HEK293 (cell line): ENCODE measurements around the gene AMD1.

ENCODE experiments used
- BCL11A ChIP-seq: fragments of 450-650 bp; formaldehyde crosslinking; IDR thresholded peaks from 2 replicates; pipeline ENCODE4 v1.5.1; 2016; ENCODE audit warnings: low read depth, missing biosample characterization, missing genetic modification characterization
- FEZF1 ChIP-seq: fragments of 450-650 bp; formaldehyde crosslinking; IDR thresholded peaks from 2 replicates; pipeline ENCODE4 v1.5.1; 2016; ENCODE audit warnings: missing biosample characterization, missing genetic modification characterization
- GLIS1 ChIP-seq: fragments of 450-650 bp; formaldehyde crosslinking; IDR thresholded peaks from 2 replicates; pipeline ENCODE4 v1.5.1; 2016; ENCODE audit warnings: missing biosample characterization, missing genetic modification characterization
- KLF9 ChIP-seq: fragments of 450-650 bp; formaldehyde crosslinking; IDR thresholded peaks from 2 replicates; pipeline ENCODE4 v1.5.1; 2016; ENCODE audit warnings: missing biosample characterization, missing genetic modification characterization, low read depth
- MZF1 ChIP-seq: fragments of 450-650 bp; formaldehyde crosslinking; IDR thresholded peaks from 2 replicates; pipeline ENCODE4 v1.5.1; 2017; ENCODE audit warnings: missing biosample characterization, missing genetic modification characterization, borderline replicate concordance
- PBX3 ChIP-seq: sonication (generic); formaldehyde crosslinking; IDR thresholded peaks from 2 replicates; pipeline ENCODE4 v1.8.1; 2022; ENCODE audit warnings: mild to moderate bottlenecking, moderate library complexity, missing genetic modification reagents
- PRDM6 ChIP-seq: fragments of 450-650 bp; formaldehyde crosslinking; IDR thresholded peaks from 2 replicates; pipeline ENCODE4 v1.5.1; 2017; ENCODE audit warnings: missing biosample characterization, missing genetic modification characterization
- RBAK ChIP-seq: fragments of 450-650 bp; formaldehyde crosslinking; IDR thresholded peaks from 2 replicates; pipeline ENCODE4 v1.5.1; 2016; ENCODE audit warnings: missing biosample characterization, missing genetic modification characterization
- SP3 ChIP-seq: fragments of 450-650 bp; formaldehyde crosslinking; IDR thresholded peaks from 2 replicates; pipeline ENCODE4 v1.5.1; 2016; ENCODE audit warnings: missing biosample characterization, missing genetic modification characterization
- ZBTB11 ChIP-seq: fragments of 450-650 bp; formaldehyde crosslinking; conservative IDR thresholded peaks from 2 replicates; pipeline ENCODE4 v1.5.1; 2016; ENCODE audit warnings: low read depth, missing biosample characterization, missing genetic modification characterization
- ZBTB21 ChIP-seq: fragments of 450-650 bp; formaldehyde crosslinking; IDR thresholded peaks from 2 replicates; pipeline ENCODE4 v1.5.1; 2017; ENCODE audit warnings: missing biosample characterization, missing genetic modification characterization
- ZEB2 ChIP-seq: fragments of 450-650 bp; formaldehyde crosslinking; IDR thresholded peaks from 2 replicates; pipeline ENCODE4 v1.5.1; 2016; ENCODE audit warnings: missing biosample characterization, missing genetic modification characterization
- ZNF140 ChIP-seq: fragments of 450-650 bp; formaldehyde crosslinking; IDR thresholded peaks from 2 replicates; pipeline ENCODE4 v1.5.1; 2016; ENCODE audit warnings: missing biosample characterization, missing genetic modification characterization
- ZNF155 ChIP-seq: fragments of 450-650 bp; formaldehyde crosslinking; IDR thresholded peaks from 2 replicates; pipeline ENCODE4 v1.5.1; 2016; ENCODE audit warnings: missing biosample characterization, missing genetic modification characterization
- ZNF292 ChIP-seq: fragments of 450-650 bp; formaldehyde crosslinking; IDR thresholded peaks from 2 replicates; pipeline ENCODE4 v1.5.1; 2016; ENCODE audit warnings: low read depth, missing biosample characterization, missing genetic modification characterization, borderline replicate concordance
- ZNF324 ChIP-seq: fragments of 450-650 bp; formaldehyde crosslinking; IDR thresholded peaks from 2 replicates; pipeline ENCODE4 v1.5.1; 2016; ENCODE audit warnings: missing biosample characterization, missing genetic modification characterization
- ZNF398 ChIP-seq: fragments of 450-650 bp; formaldehyde crosslinking; IDR thresholded peaks from 2 replicates; pipeline ENCODE4 v1.5.1; 2017; ENCODE audit warnings: missing biosample characterization, missing genetic modification characterization
- ZNF423 ChIP-seq: fragments of 450-650 bp; formaldehyde crosslinking; IDR thresholded peaks from 2 replicates; pipeline ENCODE4 v1.5.1; 2016; ENCODE audit warnings: missing biosample characterization, missing genetic modification characterization
- ZNF473 ChIP-seq: fragments of 450-650 bp; formaldehyde crosslinking; IDR thresholded peaks from 2 replicates; pipeline ENCODE4 v1.5.1; 2017; ENCODE audit warnings: missing biosample characterization, missing genetic modification characterization
- ZNF501 ChIP-seq: fragments of 450-650 bp; formaldehyde crosslinking; IDR thresholded peaks from 2 replicates; pipeline ENCODE4 v1.5.1; 2016; ENCODE audit warnings: missing biosample characterization, missing genetic modification characterization
- ZNF510 ChIP-seq: fragments of 450-650 bp; formaldehyde crosslinking; IDR thresholded peaks from 2 replicates; pipeline ENCODE4 v1.5.1; 2018; ENCODE audit warnings: mild to moderate bottlenecking, missing genetic modification characterization, missing biosample characterization; ENCODE audit not compliant: insufficient replicate concordance
- ZNF555 ChIP-seq: fragments of 450-650 bp; formaldehyde crosslinking; conservative IDR thresholded peaks from 2 replicates; pipeline ENCODE4 v1.5.1; 2017; ENCODE audit warnings: missing biosample characterization, mild to moderate bottlenecking, missing genetic modification characterization, inconsistent platforms
- ZNF610 ChIP-seq: fragments of 450-650 bp; formaldehyde crosslinking; IDR thresholded peaks from 2 replicates; pipeline ENCODE4 v1.5.1; 2016; ENCODE audit warnings: missing biosample characterization, missing genetic modification characterization, borderline replicate concordance
- ZNF621 ChIP-seq: fragments of 450-650 bp; formaldehyde crosslinking; IDR thresholded peaks from 2 replicates; pipeline ENCODE4 v1.5.1; 2017; ENCODE audit warnings: missing biosample characterization, missing genetic modification characterization
- ZNF692 ChIP-seq: fragments of 450-650 bp; formaldehyde crosslinking; IDR thresholded peaks from 2 replicates; pipeline ENCODE4 v1.5.1; 2016; ENCODE audit warnings: missing biosample characterization, missing genetic modification characterization
- ZNF701 ChIP-seq: fragments of 450-650 bp; formaldehyde crosslinking; IDR thresholded peaks from 2 replicates; pipeline ENCODE4 v1.5.1; 2016; ENCODE audit warnings: missing biosample characterization, missing genetic modification characterization
- ZNF792 ChIP-seq: fragments of 450-650 bp; formaldehyde crosslinking; IDR thresholded peaks from 2 replicates; pipeline ENCODE4 v1.5.1; 2016; ENCODE audit warnings: missing biosample characterization, missing genetic modification characterization
- TF ChIP-seq, protein P1 (sequence below): fragments of 450-650 bp; formaldehyde crosslinking; IDR thresholded peaks from 2 replicates; pipeline ENCODE4 v1.5.1; 2016; ENCODE audit warnings: missing biosample characterization, missing genetic modification characterization

Gene AMD1

DNA sequence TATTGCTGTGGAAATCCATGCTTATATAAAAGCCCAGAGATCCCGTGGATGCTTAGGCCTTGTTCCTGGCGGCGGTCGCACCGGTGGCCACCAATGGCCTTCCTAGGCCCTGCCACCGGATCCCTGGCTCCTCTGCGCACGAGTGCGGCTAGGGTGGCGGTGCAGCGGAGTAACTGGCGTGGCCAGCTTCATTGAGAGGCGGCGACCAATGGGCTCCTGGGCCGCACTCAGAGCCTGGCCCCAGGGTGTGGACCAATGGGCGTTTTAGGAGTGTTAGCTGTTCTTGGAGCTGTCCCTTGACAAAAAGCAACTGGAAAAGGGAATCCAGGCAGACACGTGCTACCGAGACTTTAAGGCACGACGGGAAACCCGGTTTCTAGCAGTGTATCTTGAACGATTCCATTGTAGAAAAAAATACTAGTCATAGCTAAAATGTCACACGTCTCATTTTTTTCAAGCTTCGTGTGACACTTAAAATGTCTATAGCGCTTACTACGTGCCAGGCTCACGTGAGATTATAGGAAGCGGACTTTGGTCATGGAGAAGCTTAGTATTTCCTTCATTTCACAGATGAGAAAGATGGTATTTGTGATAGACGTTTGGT, 1.7 kb downstream of the AMD1 start (continued):
- no peak for TF ChIP-seq ZNF398
- no peak; the same call in 1 of the 2 replicates for TF ChIP-seq MZF1 (tag by site-specific recombination)
- no peak for TF ChIP-seq ZNF473 (tag by site-specific recombination)
- TF ChIP-seq PBX3: no peak
- TF ChIP-seq ZNF423 (tag by site-specific recombination): no peak
- TF ChIP-seq ZNF610: no peak
- TF ChIP-seq ZNF792 (tag by site-specific recombination): no peak
- 0 out of 2 replicates have a peak, but pooled peaks have one; percentile 11 for TF ChIP-seq ZNF692 (tag by site-specific recombination)
- TF ChIP-seq ZNF621: no peak
- TF ChIP-seq ZBTB11 (tag by site-specific recombination): peak; percentile 43; the same call in 1 of the 2 replicates
- no peak for TF ChIP-seq ZNF292 (tag by site-specific recombination)
- peak; percentile 18 for TF ChIP-seq SP3 (tag by site-specific recombination)
- no peak for TF ChIP-seq BCL11A (tag by site-specific recombination)
- peak; percentile 58; the same call in 1 of the 2 replicates for TF ChIP-seq ZNF324
- TF ChIP-seq, protein P1, sequence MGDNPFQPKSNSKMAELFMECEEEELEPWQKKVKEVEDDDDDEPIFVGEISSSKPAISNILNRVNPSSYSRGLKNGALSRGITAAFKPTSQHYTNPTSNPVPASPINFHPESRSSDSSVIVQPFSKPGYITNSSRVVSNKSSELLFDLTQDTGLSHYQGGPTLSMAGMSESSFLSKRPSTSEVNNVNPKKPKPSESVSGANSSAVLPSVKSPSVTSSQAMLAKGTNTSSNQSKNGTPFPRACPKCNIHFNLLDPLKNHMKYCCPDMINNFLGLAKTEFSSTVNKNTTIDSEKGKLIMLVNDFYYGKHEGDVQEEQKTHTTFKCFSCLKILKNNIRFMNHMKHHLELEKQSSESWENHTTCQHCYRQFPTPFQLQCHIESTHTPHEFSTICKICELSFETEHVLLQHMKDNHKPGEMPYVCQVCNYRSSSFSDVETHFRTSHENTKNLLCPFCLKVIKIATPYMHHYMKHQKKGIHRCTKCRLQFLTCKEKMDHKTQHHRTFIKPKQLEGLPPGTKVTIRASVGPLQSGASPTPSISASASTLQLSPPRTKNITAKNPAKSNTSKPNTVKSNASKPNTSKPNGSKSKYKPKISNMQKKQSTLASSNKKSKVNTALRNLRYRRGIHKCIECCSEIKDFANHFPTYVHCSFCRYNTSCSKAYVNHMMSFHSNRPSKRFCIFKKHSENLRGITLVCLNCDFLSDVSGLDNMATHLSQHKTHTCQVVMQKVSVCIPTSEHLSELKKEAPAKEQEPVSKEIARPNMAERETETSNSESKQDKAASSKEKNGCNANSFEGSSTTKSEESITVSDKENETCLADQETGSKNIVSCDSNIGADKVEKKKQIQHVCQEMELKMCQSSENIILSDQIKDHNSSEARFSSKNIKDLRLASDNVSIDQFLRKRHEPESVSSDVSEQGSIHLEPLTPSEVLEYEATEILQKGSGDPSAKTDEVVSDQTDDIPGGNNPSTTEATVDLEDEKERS: no peak
- TF ChIP-seq ZNF555 (tag by site-specific recombination): no peak
- peak; percentile 93; the same call in 1 of the 2 replicates for TF ChIP-seq ZNF501 (tag by site-specific recombination)
- no peak for TF ChIP-seq ZNF510
- TF ChIP-seq ZNF140 (tag by site-specific recombination): no peak
- no peak for TF ChIP-seq ZNF701 (tag by site-specific recombination)
- no peak for TF ChIP-seq GLIS1 (tag by site-specific recombination)
- TF ChIP-seq ZBTB21 (tag by site-specific recombination): no peak
- no peak for TF ChIP-seq RBAK (tag by site-specific recombination)
- no peak; the same call in 1 of the 2 replicates for TF ChIP-seq KLF9 (tag by site-specific recombination)
- TF ChIP-seq FEZF1 (tag by site-specific recombination): peak; percentile 72
- peak; percentile 49; the same call in 1 of the 2 replicates for TF ChIP-seq ZEB2 (tag by site-specific recombination)
- TF ChIP-seq ZNF155 (tag by site-specific recombination): no peak
- no peak; the same call in 1 of the 2 replicates for TF ChIP-seq PRDM6 (tag by site-specific recombination)
